Measurements from ENCODE around the gene CTBP2.

CTBP2 gene

DNA sequence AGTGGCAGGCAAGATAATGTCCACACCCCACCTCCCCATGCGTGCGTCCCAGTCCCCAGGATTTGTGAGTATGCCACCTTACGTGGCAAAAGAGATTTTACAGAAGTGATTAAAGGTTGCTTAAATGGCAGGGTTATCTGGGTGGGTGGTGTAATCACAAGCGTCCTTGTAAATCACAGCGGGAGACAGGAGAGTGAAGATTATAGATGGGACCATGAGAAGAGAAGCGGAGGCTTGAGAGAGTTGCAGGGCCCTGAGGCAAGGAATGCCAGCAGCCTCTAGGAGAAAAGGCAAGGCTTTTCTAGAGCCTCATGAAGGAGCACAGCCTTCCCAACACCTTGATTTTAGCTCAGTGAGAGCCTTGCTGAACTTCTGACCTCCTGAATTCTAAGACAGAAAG is 208.2 kb downstream of the CTBP2 start:
- Histone ChIP-seq H3K27me3 (ENCODE audit: control insufficient read depth, insufficient read depth, low read length) (no peaks in the 10 kb centered on the region), H3K4me3 (ENCODE audit: low read length) (no peak overlapping the region), H3K4me1 (ENCODE audit: control insufficient read depth, insufficient read depth, low read length) (peaks cover 11% of the 10 kb centered on the region), H3K9ac (ENCODE audit: low read length) (no peak overlapping the region), H3K27ac (ENCODE audit: low read depth, low read length) (no peak overlapping the region), H3K36me3 (ENCODE audit: control insufficient read depth, insufficient read depth, low read length) (no peaks in the 10 kb centered on the region)

DNA sequence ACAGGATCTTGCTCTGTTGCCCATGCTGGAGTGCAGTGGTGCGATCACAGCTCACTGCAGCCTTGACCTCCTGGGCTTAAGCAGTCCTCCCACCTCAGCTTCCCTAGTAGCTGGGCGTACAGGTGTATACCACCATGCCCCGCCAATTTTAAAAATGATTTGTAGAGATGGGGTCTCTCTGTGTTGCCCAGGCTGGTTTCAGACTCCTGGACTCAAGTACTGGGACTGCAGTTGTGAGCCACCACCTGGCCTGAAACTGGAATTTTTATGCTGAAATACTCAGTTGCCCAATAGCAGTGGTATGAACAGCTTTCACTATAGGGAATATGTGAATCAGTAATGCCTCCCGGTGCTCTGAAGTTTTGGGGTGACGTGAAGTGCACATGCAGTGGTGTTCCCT is 210.8 kb downstream of the CTBP2 start:
- peaks cover 9% of the 10 kb centered on the region for H3K4me1 ChIP-seq (ENCODE audit: control insufficient read depth, insufficient read depth, low read length)
- H3K27me3 ChIP-seq (ENCODE audit: control insufficient read depth, insufficient read depth, low read length) = no peaks in the 10 kb centered on the region
- no peak overlapping the region for H3K27ac ChIP-seq (ENCODE audit: low read depth, low read length)
- no peaks in the 10 kb centered on the region for H3K36me3 ChIP-seq (ENCODE audit: control insufficient read depth, insufficient read depth, low read length)
- H3K4me3 ChIP-seq (ENCODE audit: low read length) = no peak overlapping the region
- no peak overlapping the region for H3K9ac ChIP-seq (ENCODE audit: low read length)

DNA sequence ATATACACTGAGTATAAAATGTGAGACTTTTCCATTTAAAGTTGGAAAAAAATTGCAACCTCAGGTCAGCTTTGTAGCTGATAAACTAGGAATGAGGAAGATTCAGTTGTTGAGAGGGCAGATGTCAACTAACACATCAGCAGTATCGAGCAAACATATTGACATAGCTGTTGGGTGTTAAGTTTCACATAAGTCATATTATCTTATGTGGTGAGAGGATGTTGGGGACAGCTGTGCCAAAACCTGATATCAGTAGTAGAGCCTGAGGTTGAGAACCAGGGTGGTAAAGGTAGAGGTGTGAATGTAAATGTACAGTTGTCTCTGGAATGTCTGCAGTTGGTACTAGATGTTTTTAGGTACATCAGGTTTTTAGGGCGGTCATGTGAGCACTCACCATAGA is 213.4 kb downstream of the CTBP2 start:
- H3K4me3 ChIP-seq (ENCODE audit: low read length) = no peak overlapping the region
- no peaks in the 10 kb centered on the region for H3K36me3 ChIP-seq (ENCODE audit: control insufficient read depth, insufficient read depth, low read length)
- peaks cover 9% of the 10 kb centered on the region for H3K4me1 ChIP-seq (ENCODE audit: control insufficient read depth, insufficient read depth, low read length)
- H3K27me3 ChIP-seq (ENCODE audit: control insufficient read depth, insufficient read depth, low read length) = no peaks in the 10 kb centered on the region
- no peak overlapping the region for H3K9ac ChIP-seq (ENCODE audit: low read length)
- no peak overlapping the region for H3K27ac ChIP-seq (ENCODE audit: low read depth, low read length)

DNA sequence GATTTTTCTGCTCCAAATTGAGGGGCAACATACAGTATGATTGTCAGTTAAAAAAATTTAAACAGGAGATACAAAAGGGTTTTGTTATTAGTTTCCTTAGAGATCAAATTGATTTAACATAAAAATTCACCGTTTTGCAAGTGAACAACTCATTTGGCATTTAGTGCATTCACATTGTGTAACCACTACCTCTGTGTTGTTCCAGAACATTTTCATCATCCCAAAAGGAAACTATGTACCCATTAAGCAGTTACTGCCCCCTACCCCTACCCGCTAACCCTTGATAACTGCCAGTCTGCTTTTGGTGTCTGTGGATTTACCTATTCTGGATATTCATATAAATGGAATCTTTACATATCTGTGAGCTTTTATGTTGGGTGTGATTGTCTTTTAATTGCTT is 215.4 kb downstream of the CTBP2 start:
- Histone ChIP-seq H3K27ac (ENCODE audit: low read depth, low read length) (no peak overlapping the region), H3K4me1 (ENCODE audit: control insufficient read depth, insufficient read depth, low read length) (peaks cover 12% of the 10 kb centered on the region), H3K4me3 (ENCODE audit: low read length) (no peak overlapping the region)

DNA sequence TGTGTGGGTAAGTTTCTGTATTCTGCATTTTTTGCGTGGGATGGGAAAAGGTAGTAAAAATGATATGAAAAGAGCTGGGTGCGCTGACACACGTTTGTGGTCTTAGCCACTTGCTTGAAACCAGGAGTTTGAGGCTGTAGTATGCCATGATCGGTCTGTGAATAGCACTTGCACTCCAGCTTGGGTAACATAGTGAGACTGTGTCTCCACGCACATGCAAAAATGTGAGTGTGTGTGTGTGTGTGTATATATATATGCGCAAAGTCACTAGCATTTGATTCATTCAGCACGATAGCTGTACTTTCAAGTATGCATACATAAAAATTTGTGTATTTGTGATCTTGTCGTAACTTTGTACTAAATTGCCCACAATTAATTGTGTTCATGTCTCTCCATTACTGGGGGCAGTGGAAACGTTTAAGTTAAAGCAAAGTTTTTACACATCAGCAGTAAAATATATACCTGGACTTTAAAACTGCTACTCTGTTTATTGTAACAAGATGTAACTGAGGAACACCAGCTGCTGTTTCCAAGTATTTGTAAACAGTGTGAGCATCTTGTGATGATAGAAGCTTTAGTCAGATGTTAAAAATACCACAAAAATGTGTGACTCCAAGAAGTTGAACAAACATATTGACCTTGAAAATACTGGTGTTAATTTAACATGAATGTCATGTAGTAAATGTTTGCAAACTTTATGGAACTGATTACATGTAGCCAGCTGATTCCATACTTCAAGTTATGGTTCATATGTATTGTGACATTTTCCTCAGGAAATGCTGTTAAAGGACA is 216.9 kb downstream of the CTBP2 start:
- Histone ChIP-seq H3K27ac (ENCODE audit: low read depth, low read length) (no peak overlapping the region), H3K9ac (ENCODE audit: low read length) (no peak overlapping the region), H3K4me1 (ENCODE audit: control insufficient read depth, insufficient read depth, low read length) (peaks cover 13% of the 10 kb centered on the region), H3K27me3 (ENCODE audit: control insufficient read depth, insufficient read depth, low read length) (no peaks in the 10 kb centered on the region), H3K4me3 (ENCODE audit: low read length) (no peak overlapping the region), H3K36me3 (ENCODE audit: control insufficient read depth, insufficient read depth, low read length) (no peaks in the 10 kb centered on the region)

More for the DNA sequence above, 215.4 kb downstream of the CTBP2 start:
- Histone ChIP-seq H3K9ac (ENCODE audit: low read length) (no peak overlapping the region), H3K36me3 (ENCODE audit: control insufficient read depth, insufficient read depth, low read length) (no peaks in the 10 kb centered on the region), H3K27me3 (ENCODE audit: control insufficient read depth, insufficient read depth, low read length) (no peaks in the 10 kb centered on the region)

DNA sequence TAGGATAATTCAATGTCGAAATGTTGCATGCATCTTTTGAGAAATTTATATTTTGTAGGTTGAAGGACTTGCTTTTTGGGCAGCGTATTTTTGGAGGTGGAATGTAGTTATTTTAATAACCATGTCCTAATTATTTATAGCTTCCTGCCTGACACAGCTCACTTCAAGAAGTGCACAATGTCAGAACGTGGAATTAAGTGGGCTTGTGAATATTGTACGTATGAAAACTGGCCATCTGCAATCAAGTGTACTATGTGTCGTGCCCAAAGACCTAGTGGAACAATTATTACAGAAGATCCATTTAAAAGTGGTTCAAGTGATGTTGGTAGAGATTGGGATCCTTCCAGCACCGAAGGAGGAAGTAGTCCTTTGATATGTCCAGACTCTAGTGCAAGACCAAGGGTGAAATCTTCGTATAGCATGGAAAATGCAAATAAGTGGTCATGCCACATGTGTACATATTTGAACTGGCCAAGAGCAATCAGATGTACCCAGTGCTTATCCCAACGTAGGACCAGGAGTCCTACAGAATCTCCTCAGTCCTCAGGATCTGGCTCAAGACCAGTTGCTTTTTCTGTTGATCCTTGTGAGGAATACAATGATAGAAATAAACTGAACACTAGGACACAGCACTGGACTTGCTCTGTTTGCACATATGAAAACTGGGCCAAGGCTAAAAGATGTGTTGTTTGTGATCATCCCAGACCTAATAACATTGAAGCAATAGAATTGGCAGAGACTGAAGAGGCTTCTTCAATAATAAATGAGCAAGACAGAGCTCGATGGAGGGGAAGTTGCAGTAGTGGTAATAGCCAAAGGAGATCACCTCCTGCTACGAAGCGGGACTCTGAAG is 217.8 kb downstream of the CTBP2 start:
- Histone ChIP-seq H3K9ac (ENCODE audit: low read length) (no peak overlapping the region), H3K27ac (ENCODE audit: low read depth, low read length) (no peak overlapping the region), H3K36me3 (ENCODE audit: control insufficient read depth, insufficient read depth, low read length) (no peaks in the 10 kb centered on the region), H3K4me1 (ENCODE audit: control insufficient read depth, insufficient read depth, low read length) (peaks cover 13% of the 10 kb centered on the region), H3K4me3 (ENCODE audit: low read length) (no peak overlapping the region), H3K27me3 (ENCODE audit: control insufficient read depth, insufficient read depth, low read length) (no peaks in the 10 kb centered on the region)

DNA sequence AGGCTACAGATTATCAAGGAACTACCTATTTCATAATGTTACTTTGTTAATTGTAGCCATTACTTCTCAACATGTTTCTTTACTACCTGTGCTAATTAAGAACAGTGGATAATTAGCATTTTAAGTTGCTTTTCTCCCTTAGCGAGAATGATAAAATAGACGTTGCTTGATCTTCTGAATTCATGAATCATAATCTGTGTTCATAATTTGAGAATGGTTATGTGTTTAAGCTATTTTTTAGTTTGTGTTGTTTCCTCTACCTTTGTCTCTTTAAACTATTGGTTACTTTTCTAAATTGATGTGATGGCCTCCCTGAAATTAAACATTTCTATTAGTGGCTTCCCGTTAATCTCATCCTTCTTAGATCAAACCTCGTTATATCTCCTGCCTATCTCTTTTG is 218.5 kb downstream of the CTBP2 start, which contains the start of gene ZRANB1:
TSS of gene ZRANB1 (plus strand) at position 301 of the 400 bp plus-strand sequence. CDS start 371 bp downstream, outside the sequence.
- no peak within 1 kb of the TSS for H3K27ac ChIP-seq (ENCODE audit: low read depth, low read length)
- H3K4me1 ChIP-seq (ENCODE audit: control insufficient read depth, insufficient read depth, low read length) = peaks cover 9% of the 10 kb centered on the region
- no peak within 1 kb of the TSS for H3K4me3 ChIP-seq (ENCODE audit: low read length)
- no peak within 1 kb of the TSS for H3K9ac ChIP-seq (ENCODE audit: low read length)
- no peaks in the 10 kb centered on the region for H3K36me3 ChIP-seq (ENCODE audit: control insufficient read depth, insufficient read depth, low read length)
- no peaks in the 10 kb centered on the region for H3K27me3 ChIP-seq (ENCODE audit: control insufficient read depth, insufficient read depth, low read length)

DNA sequence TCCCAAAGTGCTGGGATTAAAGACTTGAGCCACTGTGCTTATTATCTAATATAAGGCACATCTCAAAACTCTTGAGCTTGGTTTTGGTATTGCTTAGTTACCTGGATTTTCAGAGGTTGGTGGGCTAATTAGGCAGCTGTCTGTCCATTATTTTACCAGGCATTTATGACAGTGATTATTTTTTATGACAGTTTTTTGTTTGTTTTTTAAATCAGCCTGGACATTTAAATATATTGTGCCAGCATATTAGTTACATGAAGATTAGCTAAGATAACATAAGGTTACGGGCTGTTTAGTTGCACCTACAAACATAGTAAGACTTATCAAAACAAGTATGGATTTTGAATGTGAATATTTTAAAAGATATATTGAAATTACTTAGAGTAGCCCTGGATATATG is 221.1 kb downstream of the CTBP2 start:
- Histone ChIP-seq H3K36me3 (ENCODE audit: control insufficient read depth, insufficient read depth, low read length) (no peaks in the 10 kb centered on the region), H3K27ac (ENCODE audit: low read depth, low read length) (no peak overlapping the region), H3K9ac (ENCODE audit: low read length) (no peak overlapping the region), H3K4me1 (ENCODE audit: control insufficient read depth, insufficient read depth, low read length) (peaks cover 9% of the 10 kb centered on the region), H3K27me3 (ENCODE audit: control insufficient read depth, insufficient read depth, low read length) (no peaks in the 10 kb centered on the region), H3K4me3 (ENCODE audit: low read length) (no peak overlapping the region)

DNA sequence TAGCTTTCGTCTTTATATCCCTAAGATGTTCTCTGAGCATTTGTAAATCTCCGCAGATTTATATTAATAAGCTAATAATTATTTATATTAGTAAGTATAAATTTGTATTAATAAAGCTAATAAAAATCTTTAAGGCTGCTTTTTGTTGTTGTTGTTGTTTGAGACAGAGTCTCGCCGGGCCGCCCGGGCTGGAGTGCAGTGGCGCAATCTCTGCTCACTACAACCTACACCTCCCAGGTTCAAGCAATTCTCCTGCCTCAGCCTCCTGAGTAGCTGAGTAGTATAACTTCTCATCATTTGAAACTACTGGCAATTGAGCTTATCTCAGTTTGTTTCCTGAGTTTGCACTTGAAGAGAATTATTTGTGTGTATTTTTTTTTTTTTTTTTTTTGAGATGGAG is 223.6 kb downstream of the CTBP2 start:
- H3K4me3 ChIP-seq (ENCODE audit: low read length) = no peak overlapping the region
- H3K9ac ChIP-seq (ENCODE audit: low read length) = no peak overlapping the region
- peaks cover 4% of the 10 kb centered on the region for H3K4me1 ChIP-seq (ENCODE audit: control insufficient read depth, insufficient read depth, low read length)
- no peak overlapping the region for H3K27ac ChIP-seq (ENCODE audit: low read depth, low read length)
- no peaks in the 10 kb centered on the region for H3K36me3 ChIP-seq (ENCODE audit: control insufficient read depth, insufficient read depth, low read length)
- H3K27me3 ChIP-seq (ENCODE audit: control insufficient read depth, insufficient read depth, low read length) = no peaks in the 10 kb centered on the region

DNA sequence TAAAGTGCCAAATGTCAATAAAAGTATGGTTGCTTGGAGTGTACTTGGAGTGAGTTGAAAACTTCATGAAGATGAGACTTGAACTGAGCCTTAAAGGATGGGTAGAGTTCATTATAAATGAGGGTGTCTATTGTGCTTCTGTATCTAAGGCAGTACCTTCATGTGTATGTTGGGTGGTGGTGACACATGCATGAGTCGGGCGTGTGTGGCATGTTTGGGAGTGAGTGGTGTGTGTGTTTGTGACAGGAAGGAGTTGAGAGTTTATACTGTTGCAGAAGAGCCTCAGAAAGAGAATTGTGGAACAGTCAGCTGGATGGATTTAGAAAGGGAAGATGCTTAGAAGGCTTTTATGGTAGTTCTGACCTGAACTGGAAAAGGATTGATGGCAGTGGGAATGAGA is 224.4 kb downstream of the CTBP2 start:
- H3K9ac ChIP-seq (ENCODE audit: low read length) = no peak overlapping the region
- no peak overlapping the region for H3K27ac ChIP-seq (ENCODE audit: low read depth, low read length)
- no peaks in the 10 kb centered on the region for H3K36me3 ChIP-seq (ENCODE audit: control insufficient read depth, insufficient read depth, low read length)
- H3K4me3 ChIP-seq (ENCODE audit: low read length) = no peak overlapping the region
- H3K27me3 ChIP-seq (ENCODE audit: control insufficient read depth, insufficient read depth, low read length) = no peaks in the 10 kb centered on the region
- peaks cover 4% of the 10 kb centered on the region for H3K4me1 ChIP-seq (ENCODE audit: control insufficient read depth, insufficient read depth, low read length)
